PC-9 (cell line): Measurements from ENCODE around the gene TPD52L1. TPM values are rescaled to one million over a fixed set of nuclear protein-coding genes. Genes with fewer than 3 reads are reported as not detected.
A peak's percentile ranks its signal among the peaks of the same experiment; 100 is the strongest.

ENCODE experiments used
- BruUV-seq: library from RNA; stranded (reverse); fragments of 400-500 nt; replicated peaks from 2 replicates; lab custom pipeline; 2021; lab: Mats Ljungman, UMichigan
- CTCF ChIA-PET: fragments of 300-600 bp; sonication (Branson Sonifier 250); formaldehyde crosslinking; loops from one replicate; lab custom pipeline; 2022; ENCODE audit warnings: antibody characterized with exemption; lab: Charles Lee
- POLR2A ChIA-PET: fragments of 300-600 bp; sonication (Branson Sonifier 250); formaldehyde crosslinking; loops from one replicate; lab custom pipeline; 2022; ENCODE audit warnings: antibody characterized with exemption; ENCODE audit not compliant: unreplicated experiment; lab: Charles Lee
- DNase-seq, 2 experiments: peaks; one replicate each; pipeline versions ENCODE4 v3.0.0 to v3.0.0-alpha.2; 2015 to 2022; ENCODE audit warnings: mixed read lengths in 1 of 2
- H2AFZ ChIP-seq: fragments of 200-600 bp; sonication (generic); 2 replicates; pipeline ENCODE4 v1.8.1; 2017; ENCODE audit warnings: antibody characterized with exemption
- H3F3A ChIP-seq: fragments of 200-600 bp; sonication (generic); 2 replicates; pipeline ENCODE4 v1.8.1; 2017; ENCODE audit warnings: antibody characterized with exemption, mild to moderate bottlenecking, low read depth; ENCODE audit not compliant: insufficient read depth
- H3K27ac ChIP-seq: fragments of 200-600 bp; sonication (generic); 2 replicates; pipeline ENCODE4 v1.6.1; 2016; ENCODE audit warnings: mixed run types
- H3K27me3 ChIP-seq: fragments of 200-600 bp; sonication (generic); 2 replicates; pipeline ENCODE4 v1.6.1; 2016; ENCODE audit warnings: low read depth, mixed run types; ENCODE audit not compliant: insufficient read depth
- H3K36me3 ChIP-seq: fragments of 200-600 bp; sonication (generic); 2 replicates; pipeline ENCODE4 v1.6.1; 2016; ENCODE audit warnings: low read depth, mixed run types
- H3K4me1 ChIP-seq: fragments of 200-600 bp; sonication (generic); replicated peaks from 2 replicates; pipeline ENCODE4 v1.6.1; 2016; ENCODE audit warnings: mixed run types; ENCODE audit not compliant: insufficient read depth
- H3K4me2 ChIP-seq: fragments of 200-600 bp; sonication (generic); 2 replicates; pipeline ENCODE4 v1.6.1; 2017; ENCODE audit warnings: mixed run types
- H3K4me3 ChIP-seq: fragments of 200-600 bp; sonication (generic); 2 replicates; pipeline ENCODE4 v1.6.1; 2016; ENCODE audit warnings: mixed run types
- H3K79me2 ChIP-seq: fragments of 200-600 bp; sonication (generic); 2 replicates; pipeline ENCODE4 v1.6.1; 2017; ENCODE audit warnings: low read depth, mixed run types
- H3K9me2 ChIP-seq: fragments of 200-600 bp; sonication (generic); 2 replicates; pipeline ENCODE4 v1.8.1; 2017; ENCODE audit warnings: mild to moderate bottlenecking; ENCODE audit not compliant: insufficient read depth
- H3K9me3 ChIP-seq: fragments of 200-600 bp; sonication (generic); 2 replicates; pipeline ENCODE4 v1.8.1; 2016; ENCODE audit warnings: low read depth; ENCODE audit not compliant: insufficient read depth
- H4K20me1 ChIP-seq: fragments of 200-600 bp; sonication (generic); 2 replicates; pipeline ENCODE4 v1.8.1; 2017; ENCODE audit not compliant: insufficient read depth
- EZH2 ChIP-seq: fragments of 200-600 bp; sonication (generic); IDR thresholded peaks from 2 replicates; pipeline ENCODE4 v1.8.0; 2017; ENCODE audit warnings: antibody characterized with exemption, low read depth
- intact Hi-C: fragments of 100-400 bp; cut with micrococcal nuclease; formaldehyde crosslinking; loops from one replicate; pipeline ENCODE4 v1.10.0; 2022; ENCODE audit not compliant: unreplicated experiment
- total RNA-seq: library from RNA; stranded (reverse); gene quantifications from 2 replicates; pipeline ENCODE4 v1.2.3, GENCODE V29; 2021
- TF ChIP-seq, protein P1 (sequence below): fragments of 200-600 bp; sonication (generic); conservative IDR thresholded peaks from 2 replicates; pipeline ENCODE4 v1.6.1; 2017; ENCODE audit warnings: mixed run types, antibody characterized with exemption, mild to moderate bottlenecking, moderate library complexity

Gene TPD52L1
- total RNA-seq, 1 experiment from 2014 or later = 203 TPM

GRCh38 chr6:125191916-125192609 is 38.5 kb downstream of the TPD52L1 start:
- no peak overlapping the region for H2AFZ ChIP-seq
- intact Hi-C loops = loop anchor here (1.0 to 10.0 kb wide), 6 partner anchors 38 to 753 kb away; no protein-coding TSS in a partner anchor
- H3K4me1 ChIP-seq = peaks cover 55% of the 10 kb centered on the region
- H3K36me3 ChIP-seq = peaks cover 7% of the 10 kb centered on the region
- H3K27me3 ChIP-seq = no peaks in the 10 kb centered on the region
- no peak for TF ChIP-seq EZH2
- TF ChIP-seq, protein P1, sequence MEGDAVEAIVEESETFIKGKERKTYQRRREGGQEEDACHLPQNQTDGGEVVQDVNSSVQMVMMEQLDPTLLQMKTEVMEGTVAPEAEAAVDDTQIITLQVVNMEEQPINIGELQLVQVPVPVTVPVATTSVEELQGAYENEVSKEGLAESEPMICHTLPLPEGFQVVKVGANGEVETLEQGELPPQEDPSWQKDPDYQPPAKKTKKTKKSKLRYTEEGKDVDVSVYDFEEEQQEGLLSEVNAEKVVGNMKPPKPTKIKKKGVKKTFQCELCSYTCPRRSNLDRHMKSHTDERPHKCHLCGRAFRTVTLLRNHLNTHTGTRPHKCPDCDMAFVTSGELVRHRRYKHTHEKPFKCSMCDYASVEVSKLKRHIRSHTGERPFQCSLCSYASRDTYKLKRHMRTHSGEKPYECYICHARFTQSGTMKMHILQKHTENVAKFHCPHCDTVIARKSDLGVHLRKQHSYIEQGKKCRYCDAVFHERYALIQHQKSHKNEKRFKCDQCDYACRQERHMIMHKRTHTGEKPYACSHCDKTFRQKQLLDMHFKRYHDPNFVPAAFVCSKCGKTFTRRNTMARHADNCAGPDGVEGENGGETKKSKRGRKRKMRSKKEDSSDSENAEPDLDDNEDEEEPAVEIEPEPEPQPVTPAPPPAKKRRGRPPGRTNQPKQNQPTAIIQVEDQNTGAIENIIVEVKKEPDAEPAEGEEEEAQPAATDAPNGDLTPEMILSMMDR = peak; percentile 85
- H3F3A ChIP-seq = peaks cover 17% of the 10 kb centered on the region; the same call in 1 of the 2 replicates
- no peak overlapping the region for H3K4me2 ChIP-seq
- H3K9me2 ChIP-seq = no peaks in the 10 kb centered on the region
- ChIA-PET CTCF (interaction anchor here (0.7 to 1.5 kb wide), 5 partner anchors 10 to 789 kb away, joined by 3 to 8 read pairs (median 7); no protein-coding TSS in a partner anchor), POLR2A (interaction anchor here (0.6 to 0.9 kb wide), 6 partner anchors 10 to 307 kb away, joined by 3 to 9 read pairs (median 5); no protein-coding TSS in a partner anchor)
- H3K4me3 ChIP-seq = no peak overlapping the region
- BruUV-seq = no TSS peak
- H3K27ac ChIP-seq = peak overlapping the region; percentile 67
- peak; percentile 63 to 66 for DNase-seq
- no peaks in the 10 kb centered on the region for H3K9me3 ChIP-seq
- H3K79me2 ChIP-seq = peaks cover 35% of the 10 kb centered on the region
- no peaks in the 10 kb centered on the region for H4K20me1 ChIP-seq

DNA sequence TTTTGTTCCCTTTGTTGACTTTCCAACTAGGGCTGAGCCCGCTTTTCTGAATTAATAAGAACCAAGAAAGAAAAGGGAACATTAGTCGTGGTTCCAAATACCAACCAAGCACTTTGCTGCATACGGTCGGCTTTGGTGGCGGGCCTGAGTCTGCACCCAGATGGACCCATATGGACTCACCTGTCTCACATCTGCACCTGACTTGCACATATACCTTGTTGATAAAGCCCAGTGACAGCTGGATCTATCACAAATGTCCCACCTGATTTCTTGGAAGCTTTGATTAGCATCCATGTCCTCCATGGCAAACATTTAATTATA is 39.0 kb downstream of the TPD52L1 start:
- Histone ChIP-seq H3K9me2 (no peaks in the 10 kb centered on the region), H3K4me1 (peaks cover 60% of the 10 kb centered on the region), H3F3A (peaks cover 22% of the 10 kb centered on the region; the same call in 1 of the 2 replicates), H3K36me3 (peaks cover 7% of the 10 kb centered on the region), H4K20me1 (no peaks in the 10 kb centered on the region), H2AFZ (no peak overlapping the region), H3K79me2 (peaks cover 40% of the 10 kb centered on the region), H3K27me3 (no peaks in the 10 kb centered on the region), H3K4me3 (no peak overlapping the region), H3K27ac (peak overlapping the region; percentile 67), H3K9me3 (no peaks in the 10 kb centered on the region), H3K4me2 (peak overlapping the region; percentile 29)
- intact Hi-C loops = loop anchor here (1.0 to 10.0 kb wide), 6 partner anchors 38 to 752 kb away; no protein-coding TSS in a partner anchor
- BruUV-seq = no TSS peak
- POLR2A ChIA-PET = interaction anchor here (0.6 to 0.9 kb wide), 2 partner anchors 11 to 68 kb away, joined by 3 to 9 read pairs; no protein-coding TSS in a partner anchor
- DNase-seq = no peak
- TF ChIP-seq EZH2 = no peak
- TF ChIP-seq, protein P1 = peak; percentile 31; the same call in 1 of the 2 replicates
- CTCF ChIA-PET = interaction anchor here (1.0 to 1.5 kb wide), 3 partner anchors 10 to 75 kb away, joined by 7 to 8 read pairs (median 7); no protein-coding TSS in a partner anchor

GRCh38 chr6:125193208-125193607 is 39.6 kb downstream of the TPD52L1 start:
- H3K4me3 ChIP-seq = no peak overlapping the region
- H3K4me2 ChIP-seq = peak overlapping the region; percentile 29
- intact Hi-C loops = loop anchor here (1.0 to 10.0 kb wide), 6 partner anchors 9 to 752 kb away; no protein-coding TSS in a partner anchor
- H3F3A ChIP-seq = peaks cover 27% of the 10 kb centered on the region; the same call in 1 of the 2 replicates
- H2AFZ ChIP-seq = no peak overlapping the region
- no peaks in the 10 kb centered on the region for H3K9me3 ChIP-seq
- no peaks in the 10 kb centered on the region for H3K27me3 ChIP-seq
- ChIA-PET POLR2A (no interaction called here), CTCF (interaction anchor here (0.6 to 0.7 kb wide), 2 partner anchors 10 to 318 kb away, joined by 3 to 14 read pairs; no protein-coding TSS in a partner anchor)
- no peaks in the 10 kb centered on the region for H4K20me1 ChIP-seq
- peaks cover 7% of the 10 kb centered on the region for H3K36me3 ChIP-seq
- peak; percentile 47 to 83 for DNase-seq
- no peak for TF ChIP-seq EZH2
- TF ChIP-seq, protein P1 = no peak
- H3K4me1 ChIP-seq = peaks cover 66% of the 10 kb centered on the region
- BruUV-seq = no TSS peak
- no peaks in the 10 kb centered on the region for H3K9me2 ChIP-seq
- H3K27ac ChIP-seq = peak overlapping the region; percentile 67
- H3K79me2 ChIP-seq = peaks cover 44% of the 10 kb centered on the region
